Stomach (tissue), 9 donors: ENCODE results near the gene LY86. TPM values are rescaled to one million over a fixed set of nuclear protein-coding genes. Genes with fewer than 3 reads are reported as not detected.

Experiments used
- DNase-seq, 2 donors: peaks; one replicate each; pipeline versions ENCODE4 v3.0.0 to v3.0.0-alpha.2; 2013 to 2019
- H3K27ac ChIP-seq, 5 donors: fragments of 200-600 bp in 4 of 5; sonication (generic) in 4 of 5; one replicate each; pipeline ENCODE4 v1.5.1; 2013 to 2019; ENCODE audit warnings: mild to moderate bottlenecking in 1 of 5, moderate library complexity in 1 of 5
- H3K27me3 ChIP-seq, 3 donors: fragments of 200-600 bp; sonication (generic); one replicate each; pipeline ENCODE4 v1.5.1; 2017 to 2019; ENCODE audit warnings: mixed run types in 1 of 3
- H3K36me3 ChIP-seq, 4 donors: fragments of 200-600 bp; sonication (generic); 1 replicate in 3 of 4; 2 replicates in 1 of 4; pipeline ENCODE4 v1.5.1; 2016 to 2019
- H3K4me1 ChIP-seq, 4 donors: fragments of 200-600 bp; sonication (generic); one replicate each; pipeline ENCODE4 v1.5.1; 2016 to 2019
- H3K4me3 ChIP-seq, 4 donors: fragments of 200-600 bp; sonication (generic) in 3 of 4; one replicate each; pipeline ENCODE4 v1.5.1; 2016 to 2019; ENCODE audit warnings: mild to moderate bottlenecking in 1 of 4
- H3K9me3 ChIP-seq, 4 donors: fragments of 200-600 bp; sonication (generic); one replicate each; pipeline ENCODE4 v1.5.1; 2016 to 2019
- CTCF ChIP-seq, 7 experiments: fragments of 450-650 bp in 4 of 7; fragments of 200-600 bp in 3 of 7; sonication (generic) in 3 of 7; IDR thresholded peaks; one replicate each; pipeline ENCODE4 v1.5.1; 2016 to 2019; ENCODE audit warnings: antibody characterized with exemption in 7 of 7, control low read depth in 2 of 7, mild to moderate bottlenecking in 1 of 7
- EP300 ChIP-seq: sonication (generic); formaldehyde crosslinking; IDR thresholded peaks from one replicate; pipeline ENCODE4 v1.6.1; 2017; ENCODE audit warnings: antibody characterized with exemption
- POLR2A ChIP-seq, 4 donors: fragments of 450-650 bp; IDR thresholded peaks; one replicate each; pipeline ENCODE4 v1.6.1; 2016; ENCODE audit warnings: antibody characterized with exemption in 4 of 4, control low read depth in 2 of 4, mild to moderate bottlenecking in 1 of 4, moderate library complexity in 1 of 4
- POLR2AphosphoS5 ChIP-seq, 3 donors: sonication (generic); formaldehyde crosslinking; IDR thresholded peaks; one replicate each; pipeline ENCODE4 v1.6.1; 2016; ENCODE audit warnings: antibody characterized with exemption in 3 of 3
- WGBS, 5 donors: extraction: QIAGEN DNeasy Blood & Tissue Kit in 3 of 5; methylation state at CpG; one replicate each; pipeline versions ENCODE4 v1.1.5 to v1.1.7; 2013 to 2018; 5-methylcytosine and 5-hydroxymethylcytosine counted together
- intact Hi-C: fragments of 100-400 bp; cut with DNase I; formaldehyde crosslinking; loops from one replicate; pipeline ENCODE4 v1.15.1; 2023; ENCODE audit warnings: low total_unique reads
- polyA plus RNA-seq, 3 donors: library from polyadenylated mRNA; stranded (reverse); fragments of 200-250 nt; gene quantifications; one replicate each; pipeline ENCODE4 v1.2.3, GENCODE V29; 2013
- total RNA-seq, 5 donors: library from RNA; depleted of rRNA; stranded (reverse); fragments of >200 nt; gene quantifications; one replicate each; pipeline versions ENCODE4 v1.1.0 to v1.2.3, GENCODE V29; 2014 to 2016
- donor health status: healthy with polysubstance abuse.
- donor health status: Bipolar disorder and iron deficiency.
- donor health status: healthy.

LY86 gene
- total and polyA plus RNA-seq, 8 donors, result 2.4 to 3.6 (median 2.7) TPM; not detected in 3

- Histone ChIP-seq H3K27me3 (no peaks in the 10 kb centered on the region), H3K4me3 (no peak overlapping the region), H3K4me1 (peaks cover 0 to 22% (median 6%) of the 10 kb centered on the region in 4 donors), H3K27ac (no peak overlapping the region), H3K9me3 (no peaks in the 10 kb centered on the region), H3K36me3 (no peaks in the 10 kb centered on the region)
- WGBS, 5 donors, result 78 to 86% (median 81%) methylated on average over 8 of the region's 8 CpGs
- intact Hi-C loops, result no loop called here
- DNase-seq, result no peak
- no peak for TF ChIP-seq POLR2AphosphoS5 (IDR thresholded peaks at IDR 0.05)
- no peak for TF ChIP-seq POLR2A (IDR thresholded peaks at IDR 0.05)
- TF ChIP-seq EP300, result no peak
- TF ChIP-seq CTCF (IDR thresholded peaks at IDR 0.05), result no peak
Measured at GRCh38 chr6:6657085-6657819, 68.7 kb downstream of the LY86 start.

DNA sequence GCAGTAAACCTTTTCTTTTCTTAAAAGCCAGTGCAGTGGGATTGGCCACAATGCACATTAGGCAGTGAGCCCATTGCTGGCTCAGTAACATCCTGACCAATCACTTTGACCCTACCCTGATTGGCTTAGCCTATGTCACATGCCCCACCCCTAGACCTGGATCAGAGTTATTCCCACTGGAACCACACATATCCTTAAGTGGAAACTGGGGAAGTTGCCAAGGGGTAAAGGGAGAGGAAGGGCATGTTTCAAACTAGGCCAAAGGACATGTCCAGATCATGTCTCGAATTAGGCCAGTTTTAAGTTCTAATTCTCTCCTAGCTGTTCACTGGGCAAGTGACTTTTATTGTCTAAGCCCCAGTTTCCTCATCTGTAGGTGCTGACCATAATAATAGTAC lies 69.3 kb downstream of the LY86 start:
- H3K27ac ChIP-seq, result no peak overlapping the region
- H3K4me3 ChIP-seq, result no peak overlapping the region
- 74 to 92% (median 88%) methylated on average over 1 of the region's 1 CpG for WGBS, 5 donors
- no peaks in the 10 kb centered on the region for H3K9me3 ChIP-seq
- intact Hi-C loops, result no loop called here
- H3K4me1 ChIP-seq, result peaks cover 0 to 22% (median 6%) of the 10 kb centered on the region in 4 donors
- no peaks in the 10 kb centered on the region for H3K36me3 ChIP-seq
- no peak for TF ChIP-seq EP300
- TF ChIP-seq POLR2A (IDR thresholded peaks at IDR 0.05), result no peak
- TF ChIP-seq CTCF (IDR thresholded peaks at IDR 0.05), result no peak
- TF ChIP-seq POLR2AphosphoS5 (IDR thresholded peaks at IDR 0.05), result no peak
- DNase-seq, result no peak
- H3K27me3 ChIP-seq, result no peaks in the 10 kb centered on the region

DNA sequence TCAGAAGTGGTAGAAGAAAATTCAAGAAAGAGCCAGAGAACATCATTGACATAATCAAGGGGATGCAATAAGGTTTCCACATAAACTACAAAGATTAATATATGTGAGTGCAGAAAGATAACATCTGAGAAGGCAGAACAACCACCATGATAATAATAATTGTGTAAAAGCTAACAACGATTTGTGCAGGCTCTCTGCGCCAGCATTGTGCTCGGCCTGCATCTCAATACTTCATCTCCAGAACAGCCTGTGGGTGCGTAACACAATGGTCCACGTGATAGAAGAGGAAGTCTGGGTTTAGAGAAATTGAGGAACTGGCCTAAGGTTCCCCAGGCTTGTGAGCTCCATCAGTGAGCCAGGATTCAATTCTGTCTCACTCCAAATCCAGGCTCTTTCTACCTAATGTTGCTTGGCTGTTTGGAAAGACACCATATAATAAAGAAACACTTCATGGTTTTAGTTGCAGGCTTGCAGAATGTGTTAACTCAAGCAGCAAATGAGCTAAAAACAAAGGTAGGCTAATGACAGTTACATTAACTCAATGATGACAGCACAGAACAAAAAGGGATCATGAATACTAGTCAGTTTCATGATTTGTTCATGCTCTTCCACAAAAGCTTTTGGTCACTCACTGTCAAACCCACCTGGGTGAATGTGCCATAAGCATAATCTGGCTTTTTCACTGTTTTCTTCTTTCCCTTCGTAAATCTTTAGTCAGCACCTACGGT lies 71.2 kb downstream of the LY86 start:
- Histone ChIP-seq H3K4me3 (no peak overlapping the region), H3K4me1 (peaks cover 0 to 16% (median 6%) of the 10 kb centered on the region in 4 donors), H3K27me3 (no peaks in the 10 kb centered on the region), H3K27ac (peak overlapping the region in 1 of 5 donors; percentile 36), H3K36me3 (no peaks in the 10 kb centered on the region), H3K9me3 (no peaks in the 10 kb centered on the region)
- TF ChIP-seq EP300 (no peak), POLR2A (IDR thresholded peaks at IDR 0.05) (no peak), CTCF (IDR thresholded peaks at IDR 0.05) (no peak), POLR2AphosphoS5 (IDR thresholded peaks at IDR 0.05) (no peak)
- DNase-seq, result peak in 1 of 2 donors; percentile 41
- intact Hi-C loops, result no loop called here
- 63 to 73% (median 64%) methylated on average over 7 of the region's 7 CpGs for WGBS, 5 donors

DNA sequence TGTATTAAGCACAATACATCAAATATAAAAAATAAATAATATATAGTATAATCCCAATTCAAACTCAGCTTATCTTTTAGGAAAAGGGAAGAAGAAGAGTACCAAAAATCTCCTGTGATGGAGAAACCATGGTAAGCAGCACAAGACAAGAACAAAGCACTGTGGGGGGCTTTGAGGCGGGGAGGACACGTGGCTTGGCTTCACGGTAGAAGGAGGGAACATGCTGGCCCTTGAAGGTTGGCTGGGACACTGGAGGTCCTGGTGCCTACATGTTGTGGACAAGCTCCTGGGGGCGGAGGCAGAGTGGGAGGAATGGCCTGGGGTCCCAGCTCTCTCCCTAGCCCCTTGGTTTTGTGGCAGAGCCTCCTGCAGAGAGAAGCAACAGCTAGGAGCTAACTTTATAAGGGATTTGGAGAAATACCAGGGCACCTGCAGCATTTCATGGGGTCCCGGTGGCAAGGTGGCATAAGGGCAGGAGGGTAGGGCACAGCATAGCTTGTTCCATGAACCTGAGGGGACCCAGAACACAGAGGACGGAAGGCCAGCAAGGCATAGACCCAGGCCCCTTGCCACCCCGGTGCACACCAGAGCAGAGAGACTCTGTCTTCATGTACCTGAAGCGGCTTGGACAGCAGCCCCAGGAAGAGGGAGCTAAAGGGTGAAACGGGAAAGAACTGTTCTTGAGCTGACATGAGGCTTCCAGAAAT lies 72.0 kb downstream of the LY86 start:
- DNase-seq, result no peak
- intact Hi-C loops, result no loop called here
- Histone ChIP-seq H3K9me3 (no peaks in the 10 kb centered on the region), H3K27me3 (no peaks in the 10 kb centered on the region), H3K4me3 (no peak overlapping the region), H3K27ac (no peak overlapping the region), H3K36me3 (no peaks in the 10 kb centered on the region), H3K4me1 (peaks cover 0 to 10% (median 6%) of the 10 kb centered on the region in 4 donors)
- 86 to 92% (median 89%) methylated on average over 9 of the region's 9 CpGs for WGBS, 5 donors
- TF ChIP-seq CTCF (IDR thresholded peaks at IDR 0.05), result no peak
- no peak for TF ChIP-seq POLR2A (IDR thresholded peaks at IDR 0.05)
- no peak for TF ChIP-seq EP300
- TF ChIP-seq POLR2AphosphoS5 (IDR thresholded peaks at IDR 0.05), result no peak
